Measurements from ENCODE around the gene CTRB1. TPM values are rescaled to one million over a fixed set of nuclear protein-coding genes. Genes with fewer than 3 reads are reported as not detected.
A peak's percentile ranks its signal among the peaks of the same experiment; 100 is the strongest.

The CTRB1 gene
- total RNA-seq, 1 experiment from 2014 or later, result not detected

- Histone ChIP-seq H4K20me1 (ENCODE audit: control insufficient read depth, insufficient read depth, insufficient read length) (peaks cover 6% of the 10 kb centered on the region), H3K4me1 (ENCODE audit: insufficient read depth, low read length) (peaks cover 2% of the 10 kb centered on the region; the same call in 1 of the 2 replicates), H3K23me2 (ENCODE audit: insufficient read length, low read depth, low read length, poor library complexity, severe bottlenecking) (peaks cover 13% of the 10 kb centered on the region)
Measured at GRCh38 chr16:75263291-75263962, 44.6 kb downstream of the CTRB1 start.

More at GRCh38 chr16:75263291-75263962, 44.6 kb downstream of the CTRB1 start:
- Histone ChIP-seq H4K91ac (ENCODE audit: insufficient read length, low read depth, low read length) (no peak overlapping the region), H3K14ac (ENCODE audit: insufficient read depth, low read length) (no peak overlapping the region), H3T11ph (ENCODE audit: low read length) (no peak overlapping the region), H2AFZ (ENCODE audit: low read length) (no peak overlapping the region), H3K27ac (ENCODE audit: insufficient read length, low read depth, low read length) (no peak overlapping the region), H3K9ac (ENCODE audit: extremely low read depth, insufficient read length, low read length) (no peak overlapping the region), H4K5ac (ENCODE audit: insufficient read length, low read depth, low read length) (no peak overlapping the region), H3K4ac (ENCODE audit: low read depth, low read length) (no peak overlapping the region), H2BK120ac (ENCODE audit: low read depth, low read length, poor library complexity, severe bottlenecking) (no peak overlapping the region), H3K27me3 (ENCODE audit: insufficient read depth, low read length) (no peaks in the 10 kb centered on the region), H4K8ac (replicated peaks; ENCODE audit: insufficient read length, low read depth, low read length) (no peak overlapping the region), H2BK20ac (ENCODE audit: low read depth, low read length, poor library complexity, severe bottlenecking) (no peak overlapping the region), H3K18ac (ENCODE audit: insufficient read length, low read depth, low read length) (no peak overlapping the region), H2BK5ac (ENCODE audit: insufficient read length, low read length) (no peak overlapping the region), H3K4me2 (ENCODE audit: insufficient read depth, insufficient read length, low read length) (no peak overlapping the region), H3K9me3 (ENCODE audit: control insufficient read depth, low read depth, low read length) (no peaks in the 10 kb centered on the region), H2BK12ac (ENCODE audit: insufficient read length, low read depth, low read length) (no peak overlapping the region), H3K23ac (ENCODE audit: insufficient read length, low read depth, low read length) (no peak overlapping the region), H2BK15ac (ENCODE audit: low read depth, low read length) (no peak overlapping the region), H3K56ac (ENCODE audit: insufficient read length, low read depth, low read length) (no peak overlapping the region), H2AK5ac (ENCODE audit: insufficient read length, low read length) (no peak overlapping the region), H3K79me2 (ENCODE audit: insufficient read depth, low read length) (peaks cover 28% of the 10 kb centered on the region; the same call in 1 of the 2 replicates), H3K79me1 (ENCODE audit: insufficient read depth, low read depth, low read length, poor library complexity, severe bottlenecking) (peaks cover 10% of the 10 kb centered on the region)
- no peaks in the 10 kb centered on the region for H3K9me3 Mint-ChIP-seq
- DNase-seq, result peak; percentile 27
- peak overlapping the region; percentile 25 to 88; a peak in 4 of 5 replicates for H3K4me3 Mint-ChIP-seq
- H3K27me3 Mint-ChIP-seq (ENCODE audit: low read depth), result no peaks in the 10 kb centered on the region
- H3K36me3 Mint-ChIP-seq (ENCODE audit: insufficient read depth in 1 of 3, low read depth in 3 of 3), result peaks cover 5 to 9% (median 6%) of the 10 kb centered on the region in 3 experiments; a peak in 5 of 7 replicates
- no peak for TF ChIP-seq CTCF (conservative IDR thresholded peaks at IDR 0.05)
- H3K27ac Mint-ChIP-seq, result peak overlapping the region in 2 of 3 experiments; percentile 58 to 83; a peak in 1 of 7 replicates
- no CpG with 5 or more reads among the region's 14 CpGs for WGBS (ENCODE audit: extremely low coverage, insufficient read length, low lambda C conversion rate)
- peaks cover 43 to 44% of the 10 kb centered on the region in 2 experiments for H3K4me1 Mint-ChIP-seq

Measured in H9 (cell line).